Liver (tissue), 9 donors: ENCODE measurements around the gene ETV6. TPM values are rescaled to one million over a fixed set of nuclear protein-coding genes. Genes with fewer than 3 reads are reported as not detected.

Experiments used
- DNase-seq: peaks from one replicate; pipeline ENCODE4 v3.0.0-alpha.2; 2017; ENCODE audit warnings: low spot score
- H3K27ac ChIP-seq, 2 donors: one replicate each; pipeline ENCODE4 v1.7.0; 2013; ENCODE audit warnings: inconsistent platforms in 2 of 2, low read length in 2 of 2, control low read depth in 1 of 2, low read depth in 1 of 2, mild to moderate bottlenecking in 1 of 2
- H3K27me3 ChIP-seq, 4 donors: one replicate each; pipeline versions ENCODE4 v1.6.1 to v1.7.0; 2013; ENCODE audit warnings: low read length in 3 of 4, inconsistent platforms in 1 of 4, mild to moderate bottlenecking in 1 of 4, moderate library complexity in 1 of 4; ENCODE audit not compliant: control insufficient read depth in 4 of 4, insufficient read depth in 4 of 4
- H3K36me3 ChIP-seq, 4 donors: one replicate each; pipeline versions ENCODE4 v1.6.1 to v1.7.0; 2013; ENCODE audit warnings: low read length in 3 of 4, mild to moderate bottlenecking in 3 of 4, low read depth in 1 of 4, moderate library complexity in 1 of 4; ENCODE audit not compliant: control insufficient read depth in 4 of 4, insufficient read depth in 3 of 4
- H3K4me1 ChIP-seq, 4 donors: one replicate each; pipeline versions ENCODE4 v1.6.1 to v1.7.0; 2013; ENCODE audit warnings: low read length in 3 of 4, mild to moderate bottlenecking in 3 of 4, moderate library complexity in 1 of 4; ENCODE audit not compliant: control insufficient read depth in 4 of 4, insufficient read depth in 4 of 4
- H3K4me3 ChIP-seq, 3 donors: one replicate each; pipeline versions ENCODE4 v1.6.1 to v1.7.0; 2013; ENCODE audit warnings: low read length in 3 of 3, control low read depth in 1 of 3, low read depth in 1 of 3, mild to moderate bottlenecking in 1 of 3
- H3K9ac ChIP-seq, 2 donors: one replicate each; pipeline ENCODE4 v1.7.0; 2013; ENCODE audit warnings: low read length in 2 of 2, mild to moderate bottlenecking in 2 of 2, moderate library complexity in 2 of 2, control low read depth in 1 of 2, low read depth in 1 of 2
- H3K9me3 ChIP-seq, 4 donors: one replicate each; pipeline versions ENCODE4 v1.6.1 to v1.7.0; 2013; ENCODE audit warnings: low read length in 3 of 4; ENCODE audit not compliant: control insufficient read depth in 4 of 4
- FOXA2 ChIP-seq: IDR thresholded peaks from 2 replicates; pipeline ENCODE4 v1.6.1; 2016; ENCODE audit warnings: antibody characterized with exemption
- HNF4A ChIP-seq, 2 donors: conservative IDR thresholded peaks; 2 replicates each; pipeline ENCODE4 v1.6.1; 2016; ENCODE audit warnings: antibody characterized with exemption in 2 of 2, mild to moderate bottlenecking in 2 of 2
- HNF4G ChIP-seq: IDR thresholded peaks from 2 replicates; pipeline ENCODE4 v1.6.1; 2016; ENCODE audit warnings: antibody characterized with exemption
- NR2F2 ChIP-seq: IDR thresholded peaks from 2 replicates; pipeline ENCODE4 v1.6.1; 2016; ENCODE audit warnings: antibody characterized with exemption
- RAD21 ChIP-seq, 2 donors: IDR thresholded peaks; 2 replicates each; pipeline ENCODE4 v1.6.1; 2016; ENCODE audit warnings: antibody characterized with exemption in 2 of 2, mild to moderate bottlenecking in 2 of 2
- SP1 ChIP-seq: IDR thresholded peaks from 2 replicates; pipeline ENCODE4 v1.6.1; 2018; ENCODE audit warnings: antibody characterized with exemption, mild to moderate bottlenecking
- TAF1 ChIP-seq: conservative IDR thresholded peaks from 2 replicates; pipeline ENCODE4 v1.6.1; 2016; ENCODE audit warnings: antibody characterized with exemption, mild to moderate bottlenecking
- YY1 ChIP-seq: IDR thresholded peaks from 2 replicates; pipeline ENCODE4 v1.6.1; 2016; ENCODE audit warnings: antibody characterized with exemption, mild to moderate bottlenecking
- WGBS: extraction: QIAGEN DNeasy Blood & Tissue Kit; methylation state at CpG from one replicate; pipeline ENCODE4 v1.1.7; 2013; 5-methylcytosine and 5-hydroxymethylcytosine counted together
- polyA plus RNA-seq, 2 donors: library from polyadenylated mRNA; stranded (reverse) in 1 of 2; unstranded in 1 of 2; fragments of 200-250 nt in 1 of 2; fragments of >200 nt in 1 of 2; fragmentation: Nextera tagmentation in 1 of 2; extraction: Ambion mirVana in 1 of 2; gene quantifications; one replicate each; pipeline versions ENCODE4 v1.2.1 to v1.2.3, GENCODE V29; 2013 to 2015
- total RNA-seq, 2 donors: library from RNA; depleted of rRNA; stranded (reverse); fragments of >200 nt; gene quantifications; one replicate each; pipeline ENCODE4 v1.2.3, GENCODE V29; 2014
- TF ChIP-seq, protein P1 (sequence below): fragments of 150-350 bp; IDR thresholded peaks from 2 replicates; pipeline ENCODE4 v1.5.1; 2017; ENCODE audit warnings: improper control_type of control experiment, low read depth, low read length; ENCODE audit not compliant: missing input control
- TF ChIP-seq, protein P2 (sequence below): IDR thresholded peaks from 2 replicates; pipeline ENCODE4 v1.6.1; 2016; ENCODE audit warnings: antibody characterized with exemption
- TF ChIP-seq, protein P3 (sequence below): IDR thresholded peaks from 2 replicates; pipeline ENCODE4 v1.6.1; 2016; ENCODE audit warnings: antibody characterized with exemption
- TF ChIP-seq, protein P4 (sequence below): IDR thresholded peaks from 2 replicates; pipeline ENCODE4 v1.6.1; 2016; ENCODE audit warnings: antibody characterized with exemption
- donor health status: healthy.
- donor health status: healthy.
- donor health status: healthy.
- donor health status: healthy.
- donor health status: healthy.

The ETV6 gene
- total and polyA plus RNA-seq, 4 donors: 2.0 to 6.2 (median 3.5) TPM

DNA sequence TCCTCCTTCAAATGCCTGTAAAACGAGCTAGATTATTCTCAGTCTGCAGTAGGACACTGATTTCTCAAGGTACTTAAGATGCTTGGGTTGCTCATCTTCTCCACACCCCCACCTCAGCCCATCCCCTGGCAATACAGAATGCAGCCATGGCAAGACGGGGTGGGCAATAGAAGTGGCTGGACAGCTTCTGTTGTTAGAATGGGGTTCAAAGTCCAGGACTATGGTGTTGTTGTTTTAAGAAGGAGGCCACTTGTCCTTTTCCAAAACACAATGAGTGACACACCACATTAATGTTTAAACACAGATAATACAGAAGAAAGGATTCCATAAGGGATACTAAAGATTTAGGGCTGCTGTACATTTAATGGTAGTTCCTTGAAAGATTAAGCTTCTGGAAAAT is 232.4 kb downstream of the ETV6 start:
- Histone ChIP-seq H3K4me1 (peaks cover 5 to 17% (median 13%) of the 10 kb centered on the region in 4 donors), H3K4me3 (no peak overlapping the region), H3K27me3 (no peaks in the 10 kb centered on the region), H3K9ac (no peak overlapping the region), H3K9me3 (no peaks in the 10 kb centered on the region), H3K36me3 (peaks cover 0 to 2% (median 0%) of the 10 kb centered on the region in 4 donors), H3K27ac (no peak overlapping the region)
- no peak for DNase-seq
- TF ChIP-seq, protein P1, sequence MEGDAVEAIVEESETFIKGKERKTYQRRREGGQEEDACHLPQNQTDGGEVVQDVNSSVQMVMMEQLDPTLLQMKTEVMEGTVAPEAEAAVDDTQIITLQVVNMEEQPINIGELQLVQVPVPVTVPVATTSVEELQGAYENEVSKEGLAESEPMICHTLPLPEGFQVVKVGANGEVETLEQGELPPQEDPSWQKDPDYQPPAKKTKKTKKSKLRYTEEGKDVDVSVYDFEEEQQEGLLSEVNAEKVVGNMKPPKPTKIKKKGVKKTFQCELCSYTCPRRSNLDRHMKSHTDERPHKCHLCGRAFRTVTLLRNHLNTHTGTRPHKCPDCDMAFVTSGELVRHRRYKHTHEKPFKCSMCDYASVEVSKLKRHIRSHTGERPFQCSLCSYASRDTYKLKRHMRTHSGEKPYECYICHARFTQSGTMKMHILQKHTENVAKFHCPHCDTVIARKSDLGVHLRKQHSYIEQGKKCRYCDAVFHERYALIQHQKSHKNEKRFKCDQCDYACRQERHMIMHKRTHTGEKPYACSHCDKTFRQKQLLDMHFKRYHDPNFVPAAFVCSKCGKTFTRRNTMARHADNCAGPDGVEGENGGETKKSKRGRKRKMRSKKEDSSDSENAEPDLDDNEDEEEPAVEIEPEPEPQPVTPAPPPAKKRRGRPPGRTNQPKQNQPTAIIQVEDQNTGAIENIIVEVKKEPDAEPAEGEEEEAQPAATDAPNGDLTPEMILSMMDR: no peak
- TF ChIP-seq NR2F2 (no peak), YY1 (no peak)
- TF ChIP-seq, protein P2, sequence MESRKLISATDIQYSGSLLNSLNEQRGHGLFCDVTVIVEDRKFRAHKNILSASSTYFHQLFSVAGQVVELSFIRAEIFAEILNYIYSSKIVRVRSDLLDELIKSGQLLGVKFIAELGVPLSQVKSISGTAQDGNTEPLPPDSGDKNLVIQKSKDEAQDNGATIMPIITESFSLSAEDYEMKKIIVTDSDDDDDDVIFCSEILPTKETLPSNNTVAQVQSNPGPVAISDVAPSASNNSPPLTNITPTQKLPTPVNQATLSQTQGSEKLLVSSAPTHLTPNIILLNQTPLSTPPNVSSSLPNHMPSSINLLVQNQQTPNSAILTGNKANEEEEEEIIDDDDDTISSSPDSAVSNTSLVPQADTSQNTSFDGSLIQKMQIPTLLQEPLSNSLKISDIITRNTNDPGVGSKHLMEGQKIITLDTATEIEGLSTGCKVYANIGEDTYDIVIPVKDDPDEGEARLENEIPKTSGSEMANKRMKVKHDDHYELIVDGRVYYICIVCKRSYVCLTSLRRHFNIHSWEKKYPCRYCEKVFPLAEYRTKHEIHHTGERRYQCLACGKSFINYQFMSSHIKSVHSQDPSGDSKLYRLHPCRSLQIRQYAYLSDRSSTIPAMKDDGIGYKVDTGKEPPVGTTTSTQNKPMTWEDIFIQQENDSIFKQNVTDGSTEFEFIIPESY: no peak
- 88% methylated on average over 2 of the region's 2 CpGs for WGBS

DNA sequence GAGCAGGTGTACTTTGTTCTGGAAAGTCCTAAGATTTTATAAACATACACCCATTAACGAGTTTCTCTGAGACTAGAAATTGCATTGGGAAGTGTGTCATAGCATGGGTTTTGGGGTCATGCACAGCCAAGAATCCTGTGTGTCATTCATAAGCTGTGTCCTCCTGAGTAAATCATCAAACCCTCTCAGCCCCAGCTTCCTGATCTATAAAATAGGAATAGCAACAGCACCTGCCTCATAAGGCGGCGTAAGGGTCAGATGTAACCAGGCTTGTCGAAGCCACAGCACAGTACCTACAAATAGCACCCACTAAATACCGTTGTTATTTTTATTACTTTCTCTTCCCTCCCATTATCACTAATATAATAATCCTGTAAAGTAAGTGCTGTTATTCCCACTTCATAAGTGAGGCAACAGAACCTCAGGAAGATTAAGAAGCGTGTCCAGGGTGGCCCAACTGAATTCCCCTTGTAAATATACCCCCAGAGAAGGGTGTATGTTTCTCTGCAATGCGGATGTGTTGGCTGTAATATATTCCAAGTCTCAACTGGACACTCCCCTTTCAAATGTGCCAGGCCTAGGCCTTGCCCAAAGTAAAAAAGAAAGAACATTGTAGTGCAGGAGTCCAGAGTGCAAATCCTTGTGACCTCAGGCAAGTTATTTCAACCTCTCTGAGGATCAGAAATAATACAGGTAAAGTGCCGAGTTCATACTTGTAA is 233.0 kb downstream of the ETV6 start:
- TF ChIP-seq SP1: no peak
- TF ChIP-seq HNF4A (conservative IDR thresholded peaks at IDR 0.05): peak in 1 of 2 donors; percentile 64
- TF ChIP-seq, protein P1: no peak

DNA sequence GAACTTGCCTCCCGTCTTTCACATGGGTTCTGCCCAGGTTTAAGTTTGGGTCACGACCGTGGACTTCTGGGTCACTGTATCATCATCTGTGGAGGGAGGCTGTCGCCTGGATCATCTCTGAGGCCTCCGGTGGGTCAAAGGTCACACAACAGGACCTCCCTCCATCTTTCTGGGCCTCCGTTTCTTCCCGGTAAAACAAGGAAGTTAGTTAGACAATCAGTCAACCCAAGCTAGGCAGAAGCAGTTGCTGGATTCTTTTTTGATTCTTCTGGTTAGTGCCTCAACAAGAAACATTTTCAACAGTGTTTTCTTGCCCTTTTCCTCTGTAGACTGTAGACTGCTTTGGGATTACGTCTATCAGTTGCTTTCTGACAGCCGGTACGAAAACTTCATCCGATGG is 234.6 kb downstream of the ETV6 start:
- Histone ChIP-seq H3K9ac (no peak overlapping the region), H3K27ac (peak overlapping the region; percentile 15 to 70), H3K4me3 (no peak overlapping the region), H3K27me3 (no peaks in the 10 kb centered on the region), H3K4me1 (peaks cover 5 to 17% (median 12%) of the 10 kb centered on the region in 4 donors), H3K9me3 (no peaks in the 10 kb centered on the region), H3K36me3 (peaks cover 0 to 15% (median 7%) of the 10 kb centered on the region in 4 donors)
- 84% methylated on average over 11 of the region's 11 CpGs for WGBS
- DNase-seq: no peak
- TF ChIP-seq, protein P1: no peak
- no peak for TF ChIP-seq RAD21 (IDR thresholded peaks at IDR 0.05)
- no peak for TF ChIP-seq FOXA2
- TF ChIP-seq, protein P2: no peak
- TF ChIP-seq, protein P3, sequence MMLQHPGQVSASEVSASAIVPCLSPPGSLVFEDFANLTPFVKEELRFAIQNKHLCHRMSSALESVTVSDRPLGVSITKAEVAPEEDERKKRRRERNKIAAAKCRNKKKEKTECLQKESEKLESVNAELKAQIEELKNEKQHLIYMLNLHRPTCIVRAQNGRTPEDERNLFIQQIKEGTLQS: no peak
- no peak for TF ChIP-seq HNF4G
- no peak for TF ChIP-seq HNF4A (conservative IDR thresholded peaks at IDR 0.05)
- no peak for TF ChIP-seq TAF1
- TF ChIP-seq, protein P4, sequence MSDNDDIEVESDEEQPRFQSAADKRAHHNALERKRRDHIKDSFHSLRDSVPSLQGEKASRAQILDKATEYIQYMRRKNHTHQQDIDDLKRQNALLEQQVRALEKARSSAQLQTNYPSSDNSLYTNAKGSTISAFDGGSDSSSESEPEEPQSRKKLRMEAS: no peak
- TF ChIP-seq NR2F2: no peak

More for the DNA sequence above, 233.0 kb downstream of the ETV6 start:
- Histone ChIP-seq H3K9ac (no peak overlapping the region), H3K36me3 (peaks cover 0 to 5% (median 0%) of the 10 kb centered on the region in 4 donors), H3K4me1 (peaks cover 5 to 17% (median 13%) of the 10 kb centered on the region in 4 donors), H3K9me3 (no peaks in the 10 kb centered on the region), H3K27me3 (no peaks in the 10 kb centered on the region), H3K4me3 (no peak overlapping the region), H3K27ac (no peak overlapping the region)
- WGBS: 86% methylated on average over 8 of the region's 8 CpGs
- DNase-seq: no peak
